Frontal cortex (tissue), 4 donors: ENCODE results near the gene SLC2A6. TPM values are rescaled to one million over a fixed set of nuclear protein-coding genes. Genes with fewer than 3 reads are reported as not detected.

Experiments
- DNase-seq, 2 donors: peaks; one replicate each; pipeline ENCODE4 v3.0.0; 2012; ENCODE audit warnings: low spot score in 2 of 2
- FAIRE-seq: peaks from 2 replicates; lab custom pipeline; 2012; peaks lifted over from hg19 to GRCh38; lab: Jason Lieb, UNC
- total RNA-seq: library from RNA; depleted of rRNA; stranded (reverse); fragments of >200 nt; gene quantifications from one replicate; pipeline ENCODE4 v1.2.3, GENCODE V29; 2014
- donor health status: control.
- donor health status: control.
- donor health status: control.

SLC2A6 gene
- total RNA-seq, 1 donor from 2014 or later = 12.6 TPM

GRCh38 chr9:133421615-133422542 is 57.0 kb downstream of the SLC2A6 start, which contains the start of gene ADAMTS13:
Gene ADAMTS13 (plus strand): TSS chr9:133422367. CDS start chr9:133422444, 77 bp downstream.
- no peak for FAIRE-seq
- DNase-seq = no peak

Other genes with a start within 250 kb of the SLC2A6 start
- gene ABO, start 203.9 kb downstream of the SLC2A6 start, total RNA-seq = not detected
- 18.8 TPM for gene SURF6, start 142.9 kb downstream of the SLC2A6 start, total RNA-seq
- 15.1 TPM for gene MED22, start 131.0 kb downstream of the SLC2A6 start, total RNA-seq
- gene RPL7A, start 130.9 kb downstream of the SLC2A6 start, total RNA-seq = 1,196 TPM
- 13.9 TPM for gene SURF1, start 122.6 kb downstream of the SLC2A6 start, total RNA-seq
- gene SURF2, start 122.5 kb downstream of the SLC2A6 start, total RNA-seq = 17.1 TPM
- gene SURF4, start 103.0 kb downstream of the SLC2A6 start, total RNA-seq = 91.3 TPM
- gene STKLD1, start 102.7 kb downstream of the SLC2A6 start, total RNA-seq = 1.2 TPM
- 13.5 TPM for gene REXO4, start 61.1 kb downstream of the SLC2A6 start, total RNA-seq
- 2.0 TPM for gene ADAMTS13, start 56.7 kb downstream of the SLC2A6 start, total RNA-seq
- 22.8 TPM for gene CACFD1, start 19.1 kb downstream of the SLC2A6 start, total RNA-seq
- gene MYMK, start 45.9 kb upstream of the SLC2A6 start, total RNA-seq = not detected
- gene ADAMTSL2, start 55.6 kb upstream of the SLC2A6 start, total RNA-seq = 2.4 TPM
- gene FAM163B, start 130.3 kb upstream of the SLC2A6 start, total RNA-seq = 12.6 TPM
- under 0.01 TPM for gene DBH, start 157.3 kb upstream of the SLC2A6 start, total RNA-seq